Right lung (tissue), 5 donors: Measurements from ENCODE around the gene AP2B1. TPM values are rescaled to one million over a fixed set of nuclear protein-coding genes. Genes with fewer than 3 reads are reported as not detected.
A peak's percentile ranks its signal among the peaks of the same experiment; 100 is the strongest.
"Not testable (repeated sequence)": the region's sequence is repeated elsewhere in the genome, so short reads cannot be mapped to it uniquely, and the experiment has no call there.

Experiments
- DNase-seq, 2 donors: peaks; one replicate each; pipeline ENCODE4 v3.0.0-alpha.2; 2013
- polyA plus RNA-seq, 5 donors: library from polyadenylated mRNA; unstranded; fragments of 120-200 nt; gene quantifications; one replicate each; pipeline versions ENCODE4 v1.2.1 to v1.2.3, GENCODE V29; 2013; ENCODE audit warnings: inconsistent platforms in 1 of 5, low replicate concordance in 1 of 5; ENCODE audit not compliant: insufficient read length in 5 of 5, insufficient read depth in 1 of 5

Gene AP2B1
- polyA plus RNA-seq, 5 donors: 122 to 158 (median 147) TPM

DNA sequence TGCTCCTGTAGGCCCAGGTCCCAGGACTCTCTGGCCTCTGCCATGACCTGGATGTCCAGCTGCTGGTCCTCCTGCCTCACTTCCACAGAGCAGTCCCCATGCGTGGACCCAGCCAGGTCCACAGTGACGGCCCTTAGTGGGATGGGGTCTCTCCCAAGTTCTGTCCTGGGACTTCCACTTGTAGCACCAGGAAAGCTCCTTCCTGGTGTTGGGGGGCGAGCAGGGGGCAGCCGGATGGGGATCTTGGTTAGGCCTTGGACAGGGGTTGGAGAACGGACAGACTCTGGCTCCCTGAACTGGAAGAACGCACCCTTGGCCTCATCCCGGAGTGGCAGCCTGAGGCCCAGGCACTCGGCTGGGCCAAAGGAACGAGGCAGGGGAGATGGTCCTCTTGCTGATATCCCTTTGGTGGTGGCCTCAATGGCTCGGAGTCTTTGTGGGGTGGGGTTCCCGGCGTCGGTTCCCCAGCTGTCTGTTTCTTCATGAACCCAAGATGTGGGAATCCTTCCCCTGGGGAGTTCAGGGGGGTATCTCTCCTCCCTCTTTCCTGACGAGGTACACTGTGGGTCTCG lies 158.7 kb downstream of the AP2B1 start:
- DNase-seq: no peak

DNA sequence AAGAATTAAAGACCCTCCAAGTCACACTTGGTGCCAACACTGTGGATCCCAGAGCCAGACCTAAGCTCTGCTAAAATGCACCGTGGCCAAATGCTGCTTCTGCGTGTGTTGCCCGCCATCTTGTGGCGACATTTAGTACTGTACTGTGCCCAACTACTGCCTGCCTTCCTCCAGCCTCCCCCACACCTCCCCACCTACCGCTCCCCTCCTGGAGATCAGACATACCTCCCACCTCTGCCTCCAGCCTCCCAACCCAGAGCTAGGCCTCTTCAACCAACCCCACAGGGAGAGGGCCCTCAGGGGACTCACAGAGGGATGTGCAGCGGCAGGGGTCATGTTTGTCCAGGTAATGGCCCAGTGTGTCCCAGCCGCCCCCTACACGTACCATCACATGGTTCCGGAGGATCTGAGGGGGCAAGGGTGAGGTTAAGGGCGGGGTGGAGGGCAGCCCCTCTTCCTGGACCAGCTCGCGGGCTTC lies 160.5 kb downstream of the AP2B1 start:
- DNase-seq: peak; percentile 58 to 74

DNA sequence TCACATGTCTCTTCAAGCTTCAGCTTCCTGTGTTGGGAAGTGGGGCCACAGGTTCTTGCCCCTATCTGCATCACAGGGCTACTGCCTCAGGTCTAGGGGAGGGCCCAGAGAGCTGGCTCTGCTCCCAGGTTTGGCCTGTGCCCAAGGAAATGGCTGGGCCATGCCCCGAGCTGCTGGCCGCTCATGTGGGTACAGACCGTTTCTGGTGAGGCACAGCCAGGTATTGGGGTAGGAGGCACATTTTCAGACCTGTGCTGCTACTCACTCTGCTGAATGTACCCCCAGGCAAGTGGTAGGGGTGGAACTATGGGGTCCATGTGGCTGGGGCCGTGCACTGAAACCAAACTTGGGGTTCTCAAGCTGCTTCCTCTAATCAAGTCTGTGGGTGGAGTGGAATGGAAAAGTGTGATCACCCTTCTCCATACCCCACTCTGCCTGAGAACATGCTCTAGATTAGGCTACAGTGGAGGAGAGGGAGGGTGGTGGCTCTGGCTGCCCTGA lies 161.3 kb downstream of the AP2B1 start:
- no peak for DNase-seq

DNA sequence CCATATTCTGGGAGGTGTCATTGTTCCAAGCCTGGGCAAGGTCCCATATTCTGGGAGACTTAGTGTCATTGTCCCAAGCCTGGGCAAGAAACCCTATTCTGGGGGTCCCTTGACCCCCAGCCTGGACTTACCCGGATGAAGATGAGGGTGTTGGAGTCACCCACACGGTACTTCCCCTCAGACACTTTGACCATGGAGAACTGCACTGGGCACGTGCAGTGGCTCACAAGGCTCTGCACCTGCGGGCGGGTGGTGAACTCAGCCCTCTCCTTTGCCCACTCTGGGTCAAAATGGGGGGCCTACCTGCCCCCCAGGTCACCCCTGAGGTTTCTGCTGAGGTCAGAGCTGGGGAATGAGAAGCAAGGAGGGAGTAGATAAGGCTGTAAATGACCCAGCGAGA lies 161.9 kb downstream of the AP2B1 start:
- DNase-seq: no peak

DNA sequence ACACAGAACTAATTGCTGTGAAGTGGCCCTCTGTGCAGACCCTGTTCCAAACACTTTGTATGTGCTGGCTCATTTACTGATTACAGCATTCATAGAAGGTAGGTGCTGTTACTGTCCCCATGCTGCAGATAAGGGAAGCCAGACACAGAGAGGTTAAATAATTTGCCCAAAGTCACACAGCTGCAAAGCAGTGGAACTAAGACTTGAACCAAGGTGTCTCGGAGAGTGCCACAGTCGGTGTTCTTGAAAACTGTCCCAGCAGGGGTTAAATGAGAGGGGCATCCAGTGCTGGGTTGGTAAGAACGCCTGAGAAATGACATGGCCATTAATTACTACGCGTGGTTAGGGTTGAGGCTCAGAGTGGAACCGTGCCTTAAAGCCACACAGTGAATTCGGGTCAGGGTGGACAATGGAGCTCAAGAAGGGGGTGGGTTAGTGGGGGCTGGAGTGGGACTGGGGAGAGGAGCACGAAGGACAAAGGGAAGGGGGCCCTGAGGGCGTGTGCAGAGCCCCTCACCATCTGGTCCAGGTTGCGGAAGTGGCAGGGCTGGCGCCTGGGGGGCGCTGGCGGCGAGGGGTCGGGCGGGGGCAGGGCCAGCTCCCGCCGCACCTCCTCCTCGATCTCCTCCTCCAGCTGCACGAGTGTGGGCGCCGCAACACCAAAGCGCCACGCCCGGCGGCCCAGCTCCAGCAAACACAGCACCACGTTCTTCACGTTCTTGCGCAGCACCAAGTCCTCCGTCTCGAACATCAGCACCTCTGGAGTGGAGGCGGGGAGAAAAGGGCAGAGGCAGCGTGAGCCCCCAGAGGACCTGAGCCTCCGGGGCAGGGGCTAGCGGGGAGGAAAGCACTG lies 162.7 kb downstream of the AP2B1 start:
- no peak for DNase-seq

DNA sequence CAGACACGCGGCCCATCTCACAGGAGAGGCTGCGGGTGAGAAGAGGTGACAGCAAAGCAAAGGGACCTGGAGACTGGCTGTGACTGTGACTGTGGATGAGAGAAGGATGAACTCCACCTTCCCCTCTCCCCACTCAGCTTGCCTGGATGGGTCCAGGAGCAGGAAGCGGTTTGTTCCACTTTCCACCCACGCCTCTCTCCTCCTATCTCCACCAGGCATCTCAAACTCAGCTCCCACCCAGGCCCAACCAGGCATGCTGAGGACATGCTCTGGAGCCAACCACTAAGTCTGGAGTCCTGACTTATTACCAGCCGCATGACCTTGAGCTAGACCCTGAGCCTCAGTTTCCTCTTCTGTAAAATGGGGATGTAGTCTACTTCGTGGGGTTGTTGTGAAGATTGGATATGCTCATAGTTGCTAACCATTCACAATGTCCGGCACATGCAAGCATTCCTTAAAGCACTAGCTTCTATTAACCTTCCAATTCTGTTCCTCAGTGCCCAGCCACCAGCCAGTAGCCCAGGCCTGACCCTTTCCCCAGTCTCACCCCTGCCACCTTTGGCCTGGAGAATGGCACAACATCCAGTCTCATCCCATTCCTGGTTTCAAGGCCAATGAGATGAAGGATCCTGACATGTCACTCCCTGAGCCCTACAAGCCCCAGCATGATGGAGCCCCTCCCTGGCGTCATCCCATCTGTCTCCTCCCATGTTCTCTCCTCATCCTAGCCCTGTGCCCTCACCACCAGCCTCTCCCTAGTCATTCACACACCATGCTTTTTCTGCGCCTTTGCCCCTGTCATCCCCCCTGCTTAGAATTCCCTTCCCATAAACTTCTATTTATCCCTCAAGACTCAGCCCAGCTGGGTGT lies 163.6 kb downstream of the AP2B1 start:
- DNase-seq: no peak

DNA sequence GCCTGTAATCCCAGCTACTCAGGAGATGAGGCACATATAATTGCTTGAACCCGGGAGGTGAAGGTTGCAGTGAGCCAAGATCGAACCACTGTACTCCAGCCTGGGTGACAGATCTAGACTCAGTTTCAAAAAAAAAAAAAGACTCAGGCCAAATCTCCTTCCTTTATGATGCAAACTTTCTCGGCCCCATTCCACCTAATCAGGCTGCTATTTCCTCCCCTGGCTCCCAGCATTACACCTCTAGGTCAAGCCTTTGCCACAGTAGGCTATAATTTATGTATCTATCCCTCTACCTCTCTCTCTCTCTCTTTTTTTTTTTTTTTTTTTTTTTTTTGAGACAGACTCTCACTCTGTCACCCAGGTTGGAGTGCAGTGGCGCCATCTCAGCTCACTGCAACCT lies 164.4 kb downstream of the AP2B1 start:
- DNase-seq: not testable (repeated sequence)

DNA sequence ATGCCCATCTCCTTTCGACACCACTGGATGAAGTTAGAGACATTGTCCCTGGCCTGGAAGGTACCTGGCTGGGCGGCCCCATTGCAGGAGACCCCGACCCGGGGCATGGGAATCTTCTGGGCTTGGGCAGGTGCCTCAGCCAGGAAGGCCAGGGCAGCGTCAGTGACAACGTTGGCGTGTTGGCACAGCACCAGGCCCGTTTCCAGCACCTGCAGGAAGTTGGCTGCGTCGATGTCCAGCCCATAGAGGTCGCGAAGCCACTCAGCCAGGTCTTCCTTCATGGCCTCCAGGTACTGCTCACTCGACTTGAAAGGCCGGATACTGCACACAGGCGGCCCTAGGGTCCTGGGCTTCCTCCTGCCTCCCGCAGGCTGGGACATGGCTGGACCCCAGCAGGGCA lies 165.3 kb downstream of the AP2B1 start:
- no peak for DNase-seq

DNA sequence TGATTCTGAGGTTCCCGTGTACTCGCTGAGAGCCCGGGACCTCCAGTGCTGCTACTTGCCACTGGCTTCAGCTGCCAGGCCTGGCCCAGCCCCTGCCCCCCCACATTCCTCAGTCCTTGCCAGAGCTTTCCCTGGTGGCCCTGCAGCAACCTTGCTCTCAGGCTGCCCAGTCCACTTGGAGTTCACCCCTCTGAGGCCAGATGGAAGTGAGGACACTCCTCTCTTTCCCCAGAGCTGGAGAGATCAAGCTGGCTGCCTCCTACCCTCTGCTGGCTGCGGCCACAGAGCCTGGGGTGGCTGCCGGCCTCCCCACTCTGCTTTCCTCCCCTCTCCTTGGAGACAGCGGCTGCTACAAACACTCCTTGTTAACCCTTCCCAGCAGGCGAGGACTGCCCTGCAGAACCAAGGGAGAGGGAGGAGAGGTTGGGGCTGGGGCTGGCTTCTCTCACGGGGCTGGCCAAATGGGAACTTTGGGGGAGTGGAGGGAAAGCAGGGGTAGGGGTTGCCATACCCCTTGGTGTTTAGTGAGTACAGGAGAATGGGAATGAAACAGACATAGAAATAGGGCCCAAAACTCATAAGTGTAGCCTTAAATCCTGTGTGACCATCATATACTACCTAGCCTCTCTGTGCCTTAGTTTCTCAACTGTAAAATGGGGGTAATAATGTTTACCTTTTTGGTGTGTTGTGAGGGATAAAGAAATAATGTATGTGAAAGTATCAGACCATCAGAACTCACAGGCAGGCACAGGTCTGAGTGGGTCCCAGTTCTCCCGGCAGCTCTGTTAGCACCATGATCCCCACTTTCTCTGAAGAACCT lies 166.0 kb downstream of the AP2B1 start, which contains the start of gene GAS2L2:
Gene GAS2L2 (minus strand): TSS at position 295 of the 820 bp plus-strand sequence. CDS start 389 bp downstream, outside the sequence.
- no peak for DNase-seq

DNA sequence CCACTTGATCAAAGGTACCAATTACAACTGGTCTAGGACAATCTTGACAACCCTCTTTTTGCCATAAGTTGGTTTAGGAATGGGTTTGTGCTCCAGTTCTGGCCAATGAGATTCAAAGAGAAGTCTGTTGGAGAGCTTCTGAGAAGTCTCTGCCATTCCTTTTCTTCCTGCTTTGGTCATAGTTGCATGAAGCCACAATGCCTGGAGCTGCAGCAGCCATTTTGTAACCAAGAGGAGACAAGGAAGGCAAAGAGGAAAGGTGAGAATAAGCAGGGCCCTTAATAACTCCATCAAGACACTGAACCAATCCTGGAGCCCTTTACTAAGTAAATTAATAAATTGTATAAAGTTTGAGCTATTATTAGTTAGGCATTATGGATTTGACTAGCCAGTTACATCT lies 170.1 kb downstream of the AP2B1 start:
- DNase-seq: no peak

DNA sequence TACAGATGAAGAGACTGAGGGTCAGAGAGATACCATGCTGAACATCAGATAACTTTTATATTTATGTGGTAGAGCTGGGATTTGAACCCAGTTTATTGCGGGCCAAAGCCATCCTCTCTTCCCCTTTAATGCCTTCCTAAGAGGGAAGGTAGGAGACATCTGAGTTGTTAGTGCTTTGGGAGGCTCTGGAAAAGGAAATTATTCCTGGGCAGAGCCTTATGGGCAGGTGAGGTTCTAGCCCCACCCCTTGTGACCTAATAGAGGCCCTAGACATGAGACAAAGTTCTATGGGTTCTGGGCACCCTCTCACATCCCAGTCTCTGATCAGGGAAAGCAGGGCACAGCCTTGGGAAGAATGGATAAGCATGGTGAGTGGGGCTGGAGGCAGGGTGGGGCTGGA lies 173.5 kb downstream of the AP2B1 start, which contains the start of gene C17orf50:
Gene C17orf50 (plus strand): TSS at position 301 of the 400 bp plus-strand sequence. CDS start 55 bp downstream, at position 356.
- no peak for DNase-seq

DNA sequence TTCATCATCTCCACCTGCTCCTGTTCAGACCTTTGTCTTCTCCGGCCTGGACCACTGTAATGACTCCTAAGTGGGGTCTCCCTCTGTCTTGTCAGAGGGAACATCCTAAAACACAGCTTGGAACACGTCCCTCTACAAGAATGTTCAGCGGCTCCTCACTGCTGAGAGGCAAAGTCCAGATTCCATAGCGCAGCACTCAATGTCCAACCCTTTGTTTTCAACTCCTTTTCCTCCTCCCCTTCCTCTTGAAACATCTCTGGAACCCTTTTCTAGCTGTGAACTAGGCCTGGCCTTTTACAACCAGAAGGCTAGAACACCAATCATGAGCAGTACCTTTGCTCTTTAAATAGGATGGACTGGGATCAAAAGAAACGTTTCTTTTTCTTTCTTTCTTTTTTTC lies 174.5 kb downstream of the AP2B1 start:
- DNase-seq: no peak

DNA sequence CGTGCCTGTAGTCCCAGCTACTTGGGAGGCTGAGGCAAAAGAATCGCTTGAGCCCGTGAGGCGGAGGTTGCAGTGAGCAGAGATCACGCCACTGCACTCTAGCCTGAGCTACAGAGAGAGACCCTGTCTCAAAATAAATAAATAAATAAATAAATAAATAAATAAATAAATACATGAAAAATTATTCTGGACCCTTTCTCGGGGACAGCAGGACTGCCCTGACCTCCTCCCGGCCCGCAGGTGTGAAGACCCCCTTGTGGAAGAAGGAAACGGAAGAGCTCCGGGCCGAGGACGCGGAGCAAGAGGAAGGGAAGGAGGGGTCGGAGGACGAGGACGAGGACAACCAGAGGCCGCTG lies 176.6 kb downstream of the AP2B1 start:
- DNase-seq: no peak

DNA sequence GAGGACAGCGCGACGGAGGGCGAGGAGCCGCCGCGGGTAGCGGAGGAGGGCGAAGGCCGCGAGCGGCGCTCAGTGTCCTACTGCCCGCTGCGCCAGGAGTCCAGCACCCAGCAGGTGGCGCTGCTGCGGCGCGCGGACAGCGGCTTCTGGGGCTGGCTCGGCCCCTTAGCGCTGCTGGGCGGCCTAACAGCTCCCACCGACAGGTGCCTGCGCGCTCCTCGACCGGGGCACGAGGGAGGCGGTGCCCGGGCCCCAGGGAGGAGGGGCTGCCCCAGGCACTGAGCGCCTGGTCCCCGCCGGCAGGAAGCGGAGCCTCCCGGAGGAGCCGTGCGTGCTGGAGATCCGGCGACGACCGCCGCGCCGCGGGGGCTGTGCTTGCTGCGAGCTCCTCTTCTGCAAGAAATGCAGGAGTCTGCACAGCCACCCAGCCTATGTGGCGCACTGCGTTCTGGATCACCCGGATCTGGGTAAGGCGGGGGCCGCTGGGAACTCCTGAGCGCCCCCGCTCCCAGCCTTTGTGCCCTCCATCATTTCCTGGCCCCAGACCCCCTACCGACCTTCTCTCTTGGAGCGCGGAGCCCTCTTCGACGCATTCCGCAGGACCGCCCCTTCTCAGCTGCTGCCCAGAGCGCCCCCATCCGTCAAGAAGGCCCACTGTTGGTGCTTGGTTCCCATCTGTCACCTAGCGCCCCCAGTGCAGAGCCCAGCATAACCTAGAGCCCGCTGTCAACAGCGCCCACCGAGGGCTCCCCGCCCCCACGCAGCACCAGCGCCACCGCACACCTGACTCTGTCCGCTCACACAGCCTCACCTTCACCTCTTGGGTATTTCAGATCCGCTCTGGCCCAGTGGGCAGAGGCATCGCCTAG lies 177.2 kb downstream of the AP2B1 start:
- peak; percentile 86 to 89 for DNase-seq

DNA sequence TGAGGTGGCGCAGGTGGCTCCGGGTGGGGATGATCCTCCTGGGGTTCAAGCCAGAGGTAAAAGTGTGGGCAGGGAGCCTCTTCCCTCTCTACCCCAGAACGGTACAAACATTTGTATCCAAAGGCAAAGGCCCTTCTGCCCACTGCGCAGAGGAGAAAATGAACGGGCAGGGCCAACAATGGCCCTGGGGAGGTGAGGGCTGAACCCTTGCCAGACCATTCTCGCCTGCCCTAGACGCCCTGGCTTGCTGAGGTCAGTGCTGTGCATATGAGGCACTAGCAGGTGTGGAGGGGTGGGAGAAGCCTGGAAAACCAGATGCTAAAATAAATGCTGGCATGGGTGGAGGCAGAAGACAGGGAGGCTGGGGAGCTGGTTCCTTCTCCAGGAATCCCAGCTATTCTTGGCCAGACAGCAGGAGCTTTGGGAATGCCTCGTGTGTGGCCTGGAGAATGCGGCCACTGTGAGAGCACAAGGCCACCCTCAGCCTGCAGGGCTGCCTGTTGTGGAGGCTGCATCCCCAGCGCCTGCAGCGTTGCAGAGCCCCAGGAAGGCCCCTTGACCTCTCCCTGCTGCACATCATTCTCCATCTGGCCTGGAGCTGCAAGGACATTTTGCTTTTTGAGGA lies 178.1 kb downstream of the AP2B1 start:
- DNase-seq: no peak

DNA sequence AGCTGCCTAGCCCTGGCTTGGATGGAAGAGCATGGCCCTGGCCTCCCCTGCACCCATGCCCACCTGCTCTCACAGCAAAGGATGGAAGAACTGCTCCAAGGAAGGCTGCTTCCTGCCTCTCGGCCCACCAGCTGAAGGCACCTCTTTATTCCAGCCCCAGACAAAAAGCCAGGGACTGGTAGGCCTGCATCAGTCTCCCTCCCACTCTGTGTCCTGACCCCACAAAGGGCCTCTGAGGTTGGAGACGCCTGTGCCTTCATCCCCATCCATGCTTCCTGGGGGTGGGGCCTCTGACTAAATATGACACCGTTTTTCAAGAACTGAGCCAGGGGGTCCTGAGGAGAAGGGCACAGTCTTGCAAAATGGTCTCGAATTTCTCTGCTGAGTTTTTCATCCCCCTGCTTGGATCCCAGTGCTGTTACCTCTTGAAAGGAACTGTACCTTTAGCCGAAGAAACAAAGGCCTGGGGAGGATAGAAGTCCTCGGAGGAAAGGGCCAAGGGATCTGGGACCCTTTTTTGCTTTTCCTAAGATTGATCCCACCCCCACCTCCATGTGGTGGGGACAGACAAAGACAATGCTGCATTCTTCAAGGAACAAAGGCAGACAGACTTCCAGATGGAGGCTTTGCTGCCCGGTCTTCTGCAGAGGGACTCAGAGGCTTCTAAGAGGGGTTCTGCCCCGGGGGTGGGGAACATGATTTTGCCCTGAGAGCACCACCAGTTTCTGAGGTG lies 178.8 kb downstream of the AP2B1 start:
- DNase-seq: no peak

DNA sequence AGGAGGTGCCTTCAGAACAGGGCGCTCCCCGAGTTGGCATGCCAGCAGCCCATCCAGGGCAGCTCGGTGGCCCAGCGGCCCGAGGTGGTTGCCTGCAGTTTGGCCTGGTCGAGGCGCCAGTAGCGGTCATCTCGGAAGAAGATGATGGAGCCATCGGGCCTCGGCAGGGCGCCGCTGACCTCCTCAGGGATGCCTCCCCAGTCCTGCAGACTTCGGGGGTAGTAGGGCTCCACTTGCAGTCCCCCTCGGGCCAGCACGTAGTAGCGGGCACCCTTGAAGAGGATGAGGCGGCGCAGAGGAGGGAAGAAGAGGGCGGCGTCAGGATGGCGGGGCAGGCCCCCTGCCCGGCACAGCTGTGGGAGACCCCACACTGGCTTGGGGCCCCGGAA lies 179.4 kb downstream of the AP2B1 start:
- DNase-seq: no peak

DNA sequence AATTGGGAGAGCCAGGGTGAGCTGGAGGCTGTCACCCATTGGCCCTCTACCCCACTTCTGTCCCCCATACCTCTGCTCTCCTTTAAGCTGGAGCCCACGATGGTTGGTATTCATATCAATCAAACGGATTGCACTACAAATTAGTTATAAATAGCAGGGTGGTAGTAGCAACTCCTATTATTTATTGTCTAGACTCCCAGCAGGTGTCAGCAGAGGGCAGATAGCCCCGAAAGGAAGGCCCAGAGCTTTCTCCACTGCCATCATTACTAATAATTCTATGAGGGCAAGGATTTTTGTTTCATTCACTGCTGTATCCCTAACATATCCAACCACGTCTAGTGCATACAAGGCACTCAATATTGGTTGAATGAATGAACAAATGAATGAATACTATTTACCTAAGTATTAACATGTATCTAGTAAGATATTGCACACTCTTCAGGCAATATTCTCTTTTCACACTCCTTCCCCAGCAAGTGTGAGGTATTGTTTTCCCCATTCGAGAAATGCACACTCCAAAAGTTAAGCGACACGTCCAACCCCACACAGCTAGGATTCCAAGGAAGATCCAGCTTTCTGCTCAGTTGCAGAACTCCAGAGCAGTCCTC lies 179.9 kb downstream of the AP2B1 start:
- no peak for DNase-seq
